SK-N-SH treated with all-trans-retinoic acid at 6 μM for 48 hours (cell line): ENCODE results near the gene ADAMTS15.
A peak's percentile ranks its signal among the peaks of the same experiment; 100 is the strongest.

ENCODE experiments used
- ATAC-seq: fragments of 200-7000 bp; cut with Tn5 transposase; 3 replicates; pipeline ENCODE4 v1.9.1; 2020; ENCODE audit warnings: mild to moderate bottlenecking, moderate library complexity
- BACH2 ChIP-seq: fragments of 250-450 bp; sonication (Bioruptor Pico); IDR thresholded peaks from 2 replicates; pipeline ENCODE4 v1.9.0; 2021; ENCODE audit warnings: mild to moderate bottlenecking, borderline replicate concordance
- CSDC2 ChIP-seq: fragments of 250-450 bp; sonication (Bioruptor Pico); IDR thresholded peaks from 2 replicates; pipeline ENCODE4 v1.5.0; 2020; ENCODE audit warnings: mild to moderate bottlenecking, moderate library complexity
- ESRRG ChIP-seq: fragments of 250-450 bp; sonication (Bioruptor Pico); IDR thresholded peaks from 2 replicates; pipeline ENCODE4 v1.6.1; 2021; ENCODE audit warnings: mild to moderate bottlenecking
- GLIS3 ChIP-seq: fragments of 250-450 bp; sonication (Bioruptor Pico); IDR thresholded peaks from 2 replicates; pipeline ENCODE4 v1.5.0; 2020; ENCODE audit warnings: mild to moderate bottlenecking, moderate library complexity
- ISL1 ChIP-seq: fragments of 250-450 bp; sonication (Bioruptor Pico); IDR thresholded peaks from 2 replicates; pipeline ENCODE4 v2.1.2; 2022; ENCODE audit warnings: mild to moderate bottlenecking, moderate library complexity
- OSR1 ChIP-seq: fragments of 250-450 bp; sonication (Bioruptor Pico); IDR thresholded peaks from 2 replicates; pipeline ENCODE4 v1.8.0; 2022; ENCODE audit warnings: moderate library complexity, mild to moderate bottlenecking, inconsistent platforms
- PATZ1 ChIP-seq: fragments of 250-450 bp; sonication (Bioruptor Pico); IDR thresholded peaks from 2 replicates; pipeline ENCODE4 v1.8.0; 2020; ENCODE audit warnings: mild to moderate bottlenecking, moderate library complexity, borderline replicate concordance
- POU6F1 ChIP-seq: fragments of 250-450 bp; sonication (Bioruptor Pico); IDR thresholded peaks from 2 replicates; pipeline ENCODE4 v1.8.0; 2021; ENCODE audit warnings: low read depth, mild to moderate bottlenecking, moderate library complexity, borderline replicate concordance
- PPARA ChIP-seq: fragments of 250-450 bp; sonication (Bioruptor Pico); IDR thresholded peaks from 2 replicates; pipeline ENCODE4 v1.5.0; 2020; ENCODE audit warnings: mild to moderate bottlenecking, borderline replicate concordance
- TCF4 ChIP-seq: fragments of 250-450 bp; sonication (Bioruptor Pico); IDR thresholded peaks from 2 replicates; pipeline ENCODE4 v1.8.0; 2021; ENCODE audit warnings: mild to moderate bottlenecking, moderate library complexity, borderline replicate concordance
- TOX ChIP-seq: fragments of 250-450 bp; sonication (Bioruptor Pico); IDR thresholded peaks from 2 replicates; pipeline ENCODE4 v1.8.0; 2021; ENCODE audit warnings: mild to moderate bottlenecking, moderate library complexity, borderline replicate concordance
- ZFP30 ChIP-seq: fragments of 450-650 bp; formaldehyde crosslinking; IDR thresholded peaks from 2 replicates; pipeline ENCODE4 v1.5.0; 2022; ENCODE audit warnings: mild to moderate bottlenecking, moderate library complexity
- ZNF70 ChIP-seq: fragments of 450-650 bp; formaldehyde crosslinking; IDR thresholded peaks from 2 replicates; pipeline ENCODE4 v1.5.0; 2020; ENCODE audit warnings: mild to moderate bottlenecking, moderate library complexity
- ZNF8 ChIP-seq: fragments of 450-650 bp; formaldehyde crosslinking; IDR thresholded peaks from 2 replicates; pipeline ENCODE4 v1.5.0; 2020; ENCODE audit warnings: mild to moderate bottlenecking, moderate library complexity
- TF ChIP-seq, protein P1 (sequence below): fragments of 250-450 bp; sonication (Bioruptor Pico); IDR thresholded peaks from 2 replicates; pipeline ENCODE4 v1.5.1; 2020; ENCODE audit warnings: low read depth, mild to moderate bottlenecking, moderate library complexity
- TF ChIP-seq, protein P2 (sequence below): fragments of 250-450 bp; sonication (Bioruptor Pico); IDR thresholded peaks from 2 replicates; pipeline ENCODE4 v1.5.0; 2020; ENCODE audit warnings: mild to moderate bottlenecking, moderate library complexity
- TF ChIP-seq, protein P3 (sequence below): fragments of 250-450 bp; sonication (Bioruptor Pico); IDR thresholded peaks from 2 replicates; pipeline ENCODE4 v1.5.1; 2021; ENCODE audit warnings: mild to moderate bottlenecking, moderate library complexity

ADAMTS15 gene

DNA sequence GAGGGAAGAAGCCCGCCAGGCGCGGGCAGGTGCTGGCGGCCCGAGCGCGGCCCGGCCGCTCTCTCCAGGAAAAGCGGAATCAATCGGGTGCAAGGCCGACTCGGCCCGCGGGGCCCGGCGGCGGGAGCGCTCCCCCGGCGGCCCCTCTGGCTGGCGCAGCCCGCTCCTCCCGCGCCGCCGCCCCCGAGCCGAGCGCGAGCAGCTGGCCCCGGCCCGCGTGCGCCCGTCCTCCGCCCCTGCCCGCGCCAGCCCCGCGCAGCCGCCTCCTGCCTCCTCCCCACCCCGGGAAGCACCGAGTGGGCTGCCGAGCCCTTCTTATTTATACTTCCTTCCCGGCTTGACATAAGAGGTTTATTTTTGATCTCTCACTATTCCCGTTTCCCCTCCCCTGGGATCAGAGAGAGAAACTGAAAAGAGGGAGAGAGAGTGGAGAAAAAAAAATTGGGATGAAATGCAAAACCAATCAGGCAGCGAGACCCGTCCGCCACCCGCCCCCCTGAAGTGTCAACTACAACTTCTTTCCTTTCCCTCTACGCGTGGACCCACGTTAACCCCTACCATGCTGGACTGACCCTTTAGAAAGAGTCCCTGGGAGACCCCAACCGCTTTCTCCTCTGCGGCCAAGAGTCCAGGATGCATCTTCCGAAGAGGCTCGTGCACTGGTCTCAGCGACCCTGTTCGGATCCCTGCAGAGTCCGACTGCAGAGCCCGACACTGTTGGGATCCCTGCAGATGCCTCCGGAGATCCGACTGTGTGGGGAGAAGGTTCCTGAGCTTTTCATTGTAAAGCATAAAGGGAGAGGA lies 19.9 kb upstream of the ADAMTS15 start, which contains the start of gene ADAMTS8:
TSS of gene ADAMTS8 (minus strand) at position 294 of the 804 bp plus-strand sequence. CDS start 323 bp downstream, outside the sequence.
- ATAC-seq: no peak
- TF ChIP-seq GLIS3 (CRISPR knock-in tag) (no peak), ZNF70 (no peak), TCF4 (CRISPR knock-in tag) (no peak), CSDC2 (CRISPR knock-in tag) (no peak), BACH2 (CRISPR knock-in tag) (no peak), TOX (no peak), PPARA (CRISPR knock-in tag) (no peak), ESRRG (CRISPR knock-in tag) (no peak), ZNF8 (no peak), OSR1 (CRISPR knock-in tag) (no peak)
- TF ChIP-seq, protein P1, sequence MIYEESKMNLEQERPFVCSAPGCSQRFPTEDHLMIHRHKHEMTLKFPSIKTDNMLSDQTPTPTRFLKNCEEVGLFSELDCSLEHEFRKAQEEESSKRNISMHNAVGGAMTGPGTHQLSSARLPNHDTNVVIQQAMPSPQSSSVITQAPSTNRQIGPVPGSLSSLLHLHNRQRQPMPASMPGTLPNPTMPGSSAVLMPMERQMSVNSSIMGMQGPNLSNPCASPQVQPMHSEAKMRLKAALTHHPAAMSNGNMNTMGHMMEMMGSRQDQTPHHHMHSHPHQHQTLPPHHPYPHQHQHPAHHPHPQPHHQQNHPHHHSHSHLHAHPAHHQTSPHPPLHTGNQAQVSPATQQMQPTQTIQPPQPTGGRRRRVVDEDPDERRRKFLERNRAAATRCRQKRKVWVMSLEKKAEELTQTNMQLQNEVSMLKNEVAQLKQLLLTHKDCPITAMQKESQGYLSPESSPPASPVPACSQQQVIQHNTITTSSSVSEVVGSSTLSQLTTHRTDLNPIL (CRISPR knock-in tag): no peak
- TF ChIP-seq, protein P2, sequence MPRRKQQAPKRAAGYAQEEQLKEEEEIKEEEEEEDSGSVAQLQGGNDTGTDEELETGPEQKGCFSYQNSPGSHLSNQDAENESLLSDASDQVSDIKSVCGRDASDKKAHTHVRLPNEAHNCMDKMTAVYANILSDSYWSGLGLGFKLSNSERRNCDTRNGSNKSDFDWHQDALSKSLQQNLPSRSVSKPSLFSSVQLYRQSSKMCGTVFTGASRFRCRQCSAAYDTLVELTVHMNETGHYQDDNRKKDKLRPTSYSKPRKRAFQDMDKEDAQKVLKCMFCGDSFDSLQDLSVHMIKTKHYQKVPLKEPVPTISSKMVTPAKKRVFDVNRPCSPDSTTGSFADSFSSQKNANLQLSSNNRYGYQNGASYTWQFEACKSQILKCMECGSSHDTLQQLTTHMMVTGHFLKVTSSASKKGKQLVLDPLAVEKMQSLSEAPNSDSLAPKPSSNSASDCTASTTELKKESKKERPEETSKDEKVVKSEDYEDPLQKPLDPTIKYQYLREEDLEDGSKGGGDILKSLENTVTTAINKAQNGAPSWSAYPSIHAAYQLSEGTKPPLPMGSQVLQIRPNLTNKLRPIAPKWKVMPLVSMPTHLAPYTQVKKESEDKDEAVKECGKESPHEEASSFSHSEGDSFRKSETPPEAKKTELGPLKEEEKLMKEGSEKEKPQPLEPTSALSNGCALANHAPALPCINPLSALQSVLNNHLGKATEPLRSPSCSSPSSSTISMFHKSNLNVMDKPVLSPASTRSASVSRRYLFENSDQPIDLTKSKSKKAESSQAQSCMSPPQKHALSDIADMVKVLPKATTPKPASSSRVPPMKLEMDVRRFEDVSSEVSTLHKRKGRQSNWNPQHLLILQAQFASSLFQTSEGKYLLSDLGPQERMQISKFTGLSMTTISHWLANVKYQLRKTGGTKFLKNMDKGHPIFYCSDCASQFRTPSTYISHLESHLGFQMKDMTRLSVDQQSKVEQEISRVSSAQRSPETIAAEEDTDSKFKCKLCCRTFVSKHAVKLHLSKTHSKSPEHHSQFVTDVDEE (CRISPR knock-in tag): no peak

DNA sequence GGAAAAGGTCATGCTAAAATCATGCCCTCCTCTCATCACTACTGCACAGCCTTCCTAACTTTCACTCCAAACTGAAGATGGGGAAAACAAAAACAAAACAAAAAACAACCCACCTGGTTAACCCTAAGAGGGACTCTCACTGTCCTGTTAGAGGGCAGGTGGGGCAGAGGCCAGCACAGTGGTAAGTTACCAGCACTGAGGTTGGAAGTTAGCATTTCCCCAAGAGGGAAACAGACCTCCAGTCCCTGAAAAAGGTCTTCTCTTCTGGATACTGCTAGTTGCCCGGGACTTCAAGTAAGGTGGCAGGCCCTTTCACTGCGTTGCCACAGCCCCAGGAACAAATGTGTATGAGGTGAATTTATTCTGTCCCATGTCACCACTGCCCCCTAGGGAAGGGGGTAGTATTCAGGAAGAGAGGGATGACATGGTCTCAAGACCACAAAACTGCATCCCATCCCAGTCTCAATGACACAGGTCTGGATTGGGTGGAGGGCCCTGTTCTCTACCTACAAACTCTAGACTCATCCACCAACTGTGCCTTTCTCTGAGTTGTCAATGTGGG lies 19.2 kb upstream of the ADAMTS15 start:
- no peak for TF ChIP-seq CSDC2 (CRISPR knock-in tag)
- TF ChIP-seq ZFP30 (CRISPR knock-in tag): no peak
- TF ChIP-seq ZNF8: no peak
- ATAC-seq: no peak

- ATAC-seq: no peak
- TF ChIP-seq, protein P1 (CRISPR knock-in tag): no peak
- no peak for TF ChIP-seq TOX
- TF ChIP-seq PPARA (CRISPR knock-in tag): no peak
- TF ChIP-seq ZNF70: no peak
- TF ChIP-seq PATZ1 (CRISPR knock-in tag): no peak
- TF ChIP-seq, protein P2 (CRISPR knock-in tag): no peak
- TF ChIP-seq, all 23 proteins: peak for 0
These were observed 18.5 kb upstream of the ADAMTS15 start for GRCh38 chr11:130429983-130430382.

DNA sequence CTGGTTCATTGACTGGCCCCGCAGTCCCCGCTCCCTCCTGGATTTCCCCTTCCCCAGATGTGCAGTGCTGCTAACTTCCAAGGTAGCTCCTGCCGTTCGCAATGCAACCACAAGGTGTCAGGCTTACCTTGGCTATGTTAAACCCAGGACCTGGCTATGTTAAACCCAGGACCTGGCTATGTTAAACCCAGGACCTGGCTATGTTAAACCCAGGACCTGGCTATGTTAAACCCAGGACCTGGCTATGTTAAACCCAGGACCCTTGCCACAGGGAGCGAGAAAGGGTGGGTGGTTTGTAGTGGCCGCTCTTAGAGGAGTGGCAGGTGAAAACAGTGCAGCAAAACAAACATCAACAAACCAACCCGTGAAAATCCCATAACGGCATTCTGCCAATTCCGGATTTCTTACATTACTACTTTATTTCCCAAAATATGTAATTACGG lies 17.1 kb upstream of the ADAMTS15 start:
- ATAC-seq: peak; percentile 67
- TF ChIP-seq ISL1 (CRISPR knock-in tag) (no peak), ESRRG (CRISPR knock-in tag) (no peak), POU6F1 (CRISPR knock-in tag) (no peak)
- TF ChIP-seq, protein P3, sequence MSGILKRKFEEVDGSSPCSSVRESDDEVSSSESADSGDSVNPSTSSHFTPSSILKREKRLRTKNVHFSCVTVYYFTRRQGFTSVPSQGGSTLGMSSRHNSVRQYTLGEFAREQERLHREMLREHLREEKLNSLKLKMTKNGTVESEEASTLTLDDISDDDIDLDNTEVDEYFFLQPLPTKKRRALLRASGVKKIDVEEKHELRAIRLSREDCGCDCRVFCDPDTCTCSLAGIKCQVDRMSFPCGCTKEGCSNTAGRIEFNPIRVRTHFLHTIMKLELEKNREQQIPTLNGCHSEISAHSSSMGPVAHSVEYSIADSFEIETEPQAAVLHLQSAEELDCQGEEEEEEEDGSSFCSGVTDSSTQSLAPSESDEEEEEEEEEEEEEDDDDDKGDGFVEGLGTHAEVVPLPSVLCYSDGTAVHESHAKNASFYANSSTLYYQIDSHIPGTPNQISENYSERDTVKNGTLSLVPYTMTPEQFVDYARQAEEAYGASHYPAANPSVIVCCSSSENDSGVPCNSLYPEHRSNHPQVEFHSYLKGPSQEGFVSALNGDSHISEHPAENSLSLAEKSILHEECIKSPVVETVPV (CRISPR knock-in tag): no peak
- TF ChIP-seq, protein P2 (CRISPR knock-in tag): no peak
